Astrocyte of the spinal cord (primary cell): ENCODE data around the gene GPR61.

Source experiments
- DNase-seq: peaks from one replicate; pipeline ENCODE4 v3.0.0; 2011; ENCODE audit warnings: low read depth, low spot score
- H3K4me3 ChIP-seq: 2 replicates; pipeline ENCODE4 v1.5.1; 2011; ENCODE audit warnings: low read depth, mild to moderate bottlenecking, low read length, moderate library complexity
- in situ Hi-C: cut with HindIII; loops from 2 replicates; pipeline ENCODE4 v1.10.0; 2017; ENCODE audit warnings: low sequenced_read_pairs
- TF ChIP-seq, protein P1 (sequence below): IDR thresholded peaks from 2 replicates; pipeline ENCODE4 v1.5.1; 2012; ENCODE audit warnings: low read depth, mild to moderate bottlenecking, low read length, inconsistent platforms

The GPR61 gene

DNA sequence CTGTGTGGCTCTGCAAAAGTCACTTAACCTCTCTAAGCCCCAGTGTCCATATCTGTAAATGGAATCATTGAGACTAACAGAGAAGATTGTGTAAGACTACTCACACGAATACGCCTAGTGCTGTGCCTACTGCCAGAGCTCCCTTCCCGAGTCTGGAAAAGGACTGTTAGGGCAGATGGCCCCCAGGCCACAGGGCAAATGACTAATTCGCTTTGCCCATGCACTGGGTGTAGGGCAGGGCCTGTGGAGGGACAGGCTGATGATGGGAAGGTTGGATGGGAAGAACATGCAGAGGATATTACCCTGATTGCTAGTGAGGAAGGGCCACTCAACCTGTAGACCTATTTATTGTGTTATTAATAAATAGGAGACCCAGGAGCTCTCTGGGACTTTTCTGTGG, 4.2 kb upstream of the GPR61 start:
- TF ChIP-seq, protein P1, sequence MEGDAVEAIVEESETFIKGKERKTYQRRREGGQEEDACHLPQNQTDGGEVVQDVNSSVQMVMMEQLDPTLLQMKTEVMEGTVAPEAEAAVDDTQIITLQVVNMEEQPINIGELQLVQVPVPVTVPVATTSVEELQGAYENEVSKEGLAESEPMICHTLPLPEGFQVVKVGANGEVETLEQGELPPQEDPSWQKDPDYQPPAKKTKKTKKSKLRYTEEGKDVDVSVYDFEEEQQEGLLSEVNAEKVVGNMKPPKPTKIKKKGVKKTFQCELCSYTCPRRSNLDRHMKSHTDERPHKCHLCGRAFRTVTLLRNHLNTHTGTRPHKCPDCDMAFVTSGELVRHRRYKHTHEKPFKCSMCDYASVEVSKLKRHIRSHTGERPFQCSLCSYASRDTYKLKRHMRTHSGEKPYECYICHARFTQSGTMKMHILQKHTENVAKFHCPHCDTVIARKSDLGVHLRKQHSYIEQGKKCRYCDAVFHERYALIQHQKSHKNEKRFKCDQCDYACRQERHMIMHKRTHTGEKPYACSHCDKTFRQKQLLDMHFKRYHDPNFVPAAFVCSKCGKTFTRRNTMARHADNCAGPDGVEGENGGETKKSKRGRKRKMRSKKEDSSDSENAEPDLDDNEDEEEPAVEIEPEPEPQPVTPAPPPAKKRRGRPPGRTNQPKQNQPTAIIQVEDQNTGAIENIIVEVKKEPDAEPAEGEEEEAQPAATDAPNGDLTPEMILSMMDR, result no peak
- in situ Hi-C loops, result no loop called here
- no peak for DNase-seq
- no peak overlapping the region for H3K4me3 ChIP-seq

DNA sequence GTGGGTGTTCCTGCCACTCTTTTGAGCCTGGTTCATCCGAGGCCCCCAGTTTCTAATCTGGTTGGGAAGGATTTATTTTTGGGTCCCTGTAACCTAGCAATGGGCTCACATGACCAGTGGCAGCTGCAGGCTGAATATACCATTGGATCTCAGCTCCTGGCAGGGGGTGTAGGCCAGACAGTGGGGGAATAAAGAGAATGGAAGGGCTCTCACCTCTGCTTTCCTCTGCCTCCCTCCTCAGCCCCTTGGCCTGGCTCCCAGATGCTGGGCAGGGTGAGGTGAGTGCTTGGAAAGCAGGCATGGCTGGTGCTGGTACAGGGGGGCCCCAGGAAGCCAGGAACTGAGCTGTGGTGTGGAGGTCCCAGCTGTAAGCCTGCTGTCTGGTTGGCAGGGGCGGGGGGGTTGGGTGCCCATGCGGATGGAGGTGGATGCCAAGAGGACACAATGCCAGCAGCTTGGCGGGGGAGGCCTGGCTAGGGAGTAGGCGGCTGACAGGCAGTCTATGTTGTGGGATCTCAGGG, 3.6 kb upstream of the GPR61 start:
- H3K4me3 ChIP-seq, result no peak overlapping the region
- DNase-seq, result no peak
- TF ChIP-seq, protein P1, result no peak
- in situ Hi-C loops, result no loop called here

DNA sequence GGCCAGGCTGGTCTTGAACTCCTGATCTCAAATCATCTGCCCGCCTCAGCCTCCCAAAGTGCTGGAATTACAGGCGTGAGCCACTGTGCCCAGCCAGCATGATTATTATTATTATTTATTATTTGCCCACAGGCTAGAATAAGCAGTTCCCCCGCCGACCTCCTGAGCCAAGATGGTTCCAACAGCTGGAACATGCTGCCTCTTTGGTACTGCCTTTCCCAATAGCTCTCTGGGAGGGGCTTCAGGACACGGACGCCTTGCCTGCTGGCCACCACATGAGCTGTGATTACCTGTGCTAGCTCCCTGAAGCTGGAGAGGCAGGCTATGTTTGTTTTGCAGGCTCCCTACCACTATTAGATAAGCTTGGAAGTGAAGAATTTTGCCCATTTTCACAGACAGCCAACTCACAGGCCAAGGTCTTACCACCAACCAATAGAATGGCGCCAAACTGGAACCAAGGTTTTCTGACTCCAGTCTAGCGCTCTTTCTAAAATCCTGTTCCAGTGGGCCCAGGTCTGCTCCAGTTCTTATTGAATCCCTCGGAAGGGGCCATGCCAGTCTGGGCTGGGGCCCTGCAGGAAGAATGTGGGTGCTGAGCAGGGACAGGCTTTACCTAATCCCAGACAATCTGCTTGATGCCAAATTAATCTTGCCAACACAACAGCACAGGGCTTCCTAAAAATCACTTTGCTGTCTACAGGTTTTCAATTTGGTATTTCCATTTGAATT, 2.1 kb upstream of the GPR61 start:
- TF ChIP-seq, protein P1, result no peak
- no peak overlapping the region for H3K4me3 ChIP-seq
- DNase-seq, result no peak
- in situ Hi-C loops, result no loop called here

DNA sequence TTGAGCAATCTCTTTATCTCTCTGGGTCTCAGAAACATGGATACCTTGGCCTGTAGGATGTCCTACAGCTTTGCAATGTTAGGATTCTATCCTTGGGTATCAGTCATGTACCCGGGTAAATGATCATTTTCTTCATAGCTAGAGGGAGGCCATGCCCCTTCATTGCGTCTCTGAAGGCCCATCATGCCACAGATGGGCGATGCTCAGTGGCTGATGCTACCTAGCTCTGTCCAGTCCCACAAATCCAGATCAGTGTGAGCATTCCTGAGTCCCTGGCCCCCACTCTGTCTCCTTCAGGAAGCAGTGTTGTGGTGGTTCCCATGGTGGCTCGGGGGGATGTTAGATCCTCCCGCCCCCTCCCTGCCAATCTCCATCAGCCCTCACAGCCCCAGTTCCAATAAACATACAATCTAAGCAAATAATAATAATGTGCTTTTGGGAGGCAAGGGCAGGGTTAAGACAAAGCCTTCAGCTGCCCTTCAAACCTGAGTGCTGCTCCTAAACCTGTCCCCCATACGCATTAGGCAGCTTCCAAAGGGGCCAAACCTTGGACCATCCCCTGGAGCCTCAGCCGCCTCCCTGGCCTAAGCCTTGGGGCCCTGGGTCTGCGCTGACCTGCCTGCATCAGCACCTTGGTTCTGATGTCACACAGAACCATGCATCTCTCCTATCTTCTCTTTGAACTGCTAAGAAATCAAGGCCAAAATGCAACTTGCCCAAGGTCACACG, 681 bp upstream of the GPR61 start:
- DNase-seq, result no peak
- TF ChIP-seq, protein P1, result no peak
- no peak overlapping the region for H3K4me3 ChIP-seq
- in situ Hi-C loops, result no loop called here

DNA sequence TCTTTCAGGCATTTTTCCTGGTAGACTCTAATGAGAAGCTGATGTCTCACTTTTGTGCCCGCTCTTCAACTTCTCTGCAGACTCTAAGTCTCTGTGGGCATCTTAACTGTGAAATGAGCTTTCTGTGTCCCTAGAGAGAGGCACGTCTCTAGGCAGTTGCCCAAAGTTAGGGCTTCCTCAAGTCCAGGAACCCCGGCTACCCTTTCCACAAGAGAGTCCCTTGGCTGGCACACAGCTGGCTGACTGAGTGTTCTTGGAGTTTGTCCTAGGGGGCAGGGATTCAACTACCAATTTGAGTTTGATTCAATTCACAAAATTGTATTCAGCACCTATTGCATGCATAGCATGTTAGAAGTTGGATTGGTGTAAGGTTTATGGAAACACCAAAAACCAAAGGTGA, 1.4 kb downstream of the GPR61 start:
- no peak for DNase-seq
- TF ChIP-seq, protein P1, result no peak
- H3K4me3 ChIP-seq, result no peak overlapping the region
- in situ Hi-C loops, result no loop called here

DNA sequence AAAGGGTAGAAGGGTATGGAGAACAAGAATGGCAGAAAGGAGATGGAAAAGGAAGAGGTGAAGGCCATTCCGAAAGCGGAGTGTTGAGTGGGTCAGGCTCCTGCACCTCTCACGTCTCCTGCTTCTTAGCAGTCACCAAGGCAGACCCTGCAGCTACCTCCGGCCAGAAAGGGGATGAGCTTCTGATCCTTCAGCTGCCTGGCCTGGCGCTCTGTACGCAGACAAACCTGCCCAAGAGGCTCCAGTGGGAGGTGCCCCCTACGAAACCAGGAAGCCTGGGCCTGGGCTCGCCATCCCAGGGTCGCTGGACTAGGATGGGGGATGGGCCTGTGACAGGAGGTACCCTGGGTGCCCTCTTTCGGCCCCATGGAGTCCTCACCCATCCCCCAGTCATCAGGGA, 3.0 kb downstream of the GPR61 start:
- TF ChIP-seq, protein P1, result no peak
- DNase-seq, result no peak
- H3K4me3 ChIP-seq, result no peak overlapping the region
- in situ Hi-C loops, result no loop called here
